HEK293 (cell line): ENCODE results near the gene CRABP2.

ENCODE experiments used
- HOXA7 ChIP-seq: sonication (generic); formaldehyde crosslinking; IDR thresholded peaks from 2 replicates; pipeline ENCODE4 v1.8.1; 2022; ENCODE audit warnings: missing genetic modification reagents, borderline replicate concordance
- PRDM1 ChIP-seq: fragments of 450-650 bp; formaldehyde crosslinking; IDR thresholded peaks from 2 replicates; pipeline ENCODE4; 2016; ENCODE audit warnings: missing biosample characterization, missing genetic modification characterization
- SETDB1 ChIP-seq: IDR thresholded peaks from one replicate; pipeline ENCODE4 v1.6.1; 2017; ENCODE audit warnings: mild to moderate bottlenecking, low read length, moderate library complexity, mixed read lengths; ENCODE audit not compliant: insufficient read length
- ZNF114 ChIP-seq: fragments of 450-650 bp; formaldehyde crosslinking; IDR thresholded peaks from 2 replicates; pipeline ENCODE4 v1.5.0; 2017; ENCODE audit warnings: missing biosample characterization, missing genetic modification characterization
- ZNF24 ChIP-seq: fragments of 450-650 bp; formaldehyde crosslinking; IDR thresholded peaks from 2 replicates; pipeline ENCODE4 v1.5.1; 2016; ENCODE audit warnings: missing biosample characterization, missing genetic modification characterization
- ZNF510 ChIP-seq: fragments of 450-650 bp; formaldehyde crosslinking; IDR thresholded peaks from 2 replicates; pipeline ENCODE4 v1.5.1; 2018; ENCODE audit warnings: mild to moderate bottlenecking, missing genetic modification characterization, missing biosample characterization; ENCODE audit not compliant: insufficient replicate concordance
- TF ChIP-seq, protein P1 (sequence below): fragments of 450-650 bp; formaldehyde crosslinking; IDR thresholded peaks from 2 replicates; pipeline ENCODE4 v1.5.1; 2016; ENCODE audit warnings: missing biosample characterization, missing genetic modification characterization
- TF ChIP-seq, protein P2 (sequence below): fragments of 450-650 bp; IDR thresholded peaks from 2 replicates; pipeline ENCODE4 v1.5.1; 2018; ENCODE audit warnings: missing biosample characterization, missing genetic modification characterization
- TF ChIP-seq, protein P3 (sequence below): fragments of 450-650 bp; formaldehyde crosslinking; IDR thresholded peaks from 2 replicates; pipeline ENCODE4 v1.5.1; 2016; ENCODE audit warnings: missing biosample characterization, missing genetic modification characterization

DNA sequence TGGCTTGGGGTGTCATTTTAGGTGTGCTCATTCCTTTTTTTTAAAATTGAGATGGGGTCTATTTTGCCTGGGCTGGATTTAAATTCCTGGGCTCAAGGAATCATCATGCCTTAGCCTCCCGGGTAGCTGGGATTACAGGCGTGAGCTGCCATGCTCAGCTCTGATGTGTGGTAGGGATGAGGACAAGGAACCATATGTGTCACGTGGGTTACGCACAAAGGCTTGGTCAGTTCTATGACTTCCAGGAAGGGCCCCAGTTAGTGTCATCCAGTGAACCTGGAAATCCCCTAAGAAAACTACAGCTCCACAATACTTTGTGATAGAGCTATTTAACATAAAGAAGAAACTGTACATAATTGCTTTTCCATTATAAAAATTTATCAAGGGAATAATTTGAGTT lies 16.2 kb upstream of the CRABP2 start:
- TF ChIP-seq, protein P1, sequence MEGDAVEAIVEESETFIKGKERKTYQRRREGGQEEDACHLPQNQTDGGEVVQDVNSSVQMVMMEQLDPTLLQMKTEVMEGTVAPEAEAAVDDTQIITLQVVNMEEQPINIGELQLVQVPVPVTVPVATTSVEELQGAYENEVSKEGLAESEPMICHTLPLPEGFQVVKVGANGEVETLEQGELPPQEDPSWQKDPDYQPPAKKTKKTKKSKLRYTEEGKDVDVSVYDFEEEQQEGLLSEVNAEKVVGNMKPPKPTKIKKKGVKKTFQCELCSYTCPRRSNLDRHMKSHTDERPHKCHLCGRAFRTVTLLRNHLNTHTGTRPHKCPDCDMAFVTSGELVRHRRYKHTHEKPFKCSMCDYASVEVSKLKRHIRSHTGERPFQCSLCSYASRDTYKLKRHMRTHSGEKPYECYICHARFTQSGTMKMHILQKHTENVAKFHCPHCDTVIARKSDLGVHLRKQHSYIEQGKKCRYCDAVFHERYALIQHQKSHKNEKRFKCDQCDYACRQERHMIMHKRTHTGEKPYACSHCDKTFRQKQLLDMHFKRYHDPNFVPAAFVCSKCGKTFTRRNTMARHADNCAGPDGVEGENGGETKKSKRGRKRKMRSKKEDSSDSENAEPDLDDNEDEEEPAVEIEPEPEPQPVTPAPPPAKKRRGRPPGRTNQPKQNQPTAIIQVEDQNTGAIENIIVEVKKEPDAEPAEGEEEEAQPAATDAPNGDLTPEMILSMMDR (tag by site-specific recombination), result no peak
- TF ChIP-seq, protein P2, sequence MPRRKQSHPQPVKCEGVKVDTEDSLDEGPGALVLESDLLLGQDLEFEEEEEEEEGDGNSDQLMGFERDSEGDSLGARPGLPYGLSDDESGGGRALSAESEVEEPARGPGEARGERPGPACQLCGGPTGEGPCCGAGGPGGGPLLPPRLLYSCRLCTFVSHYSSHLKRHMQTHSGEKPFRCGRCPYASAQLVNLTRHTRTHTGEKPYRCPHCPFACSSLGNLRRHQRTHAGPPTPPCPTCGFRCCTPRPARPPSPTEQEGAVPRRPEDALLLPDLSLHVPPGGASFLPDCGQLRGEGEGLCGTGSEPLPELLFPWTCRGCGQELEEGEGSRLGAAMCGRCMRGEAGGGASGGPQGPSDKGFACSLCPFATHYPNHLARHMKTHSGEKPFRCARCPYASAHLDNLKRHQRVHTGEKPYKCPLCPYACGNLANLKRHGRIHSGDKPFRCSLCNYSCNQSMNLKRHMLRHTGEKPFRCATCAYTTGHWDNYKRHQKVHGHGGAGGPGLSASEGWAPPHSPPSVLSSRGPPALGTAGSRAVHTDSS (tag by site-specific recombination), result no peak
- TF ChIP-seq ZNF510 (tag by site-specific recombination) (no peak), PRDM1 (tag by site-specific recombination) (no peak), HOXA7 (no peak), ZNF114 (tag by site-specific recombination) (no peak), ZNF24 (no peak), SETDB1 (no peak)
- TF ChIP-seq, protein P3, sequence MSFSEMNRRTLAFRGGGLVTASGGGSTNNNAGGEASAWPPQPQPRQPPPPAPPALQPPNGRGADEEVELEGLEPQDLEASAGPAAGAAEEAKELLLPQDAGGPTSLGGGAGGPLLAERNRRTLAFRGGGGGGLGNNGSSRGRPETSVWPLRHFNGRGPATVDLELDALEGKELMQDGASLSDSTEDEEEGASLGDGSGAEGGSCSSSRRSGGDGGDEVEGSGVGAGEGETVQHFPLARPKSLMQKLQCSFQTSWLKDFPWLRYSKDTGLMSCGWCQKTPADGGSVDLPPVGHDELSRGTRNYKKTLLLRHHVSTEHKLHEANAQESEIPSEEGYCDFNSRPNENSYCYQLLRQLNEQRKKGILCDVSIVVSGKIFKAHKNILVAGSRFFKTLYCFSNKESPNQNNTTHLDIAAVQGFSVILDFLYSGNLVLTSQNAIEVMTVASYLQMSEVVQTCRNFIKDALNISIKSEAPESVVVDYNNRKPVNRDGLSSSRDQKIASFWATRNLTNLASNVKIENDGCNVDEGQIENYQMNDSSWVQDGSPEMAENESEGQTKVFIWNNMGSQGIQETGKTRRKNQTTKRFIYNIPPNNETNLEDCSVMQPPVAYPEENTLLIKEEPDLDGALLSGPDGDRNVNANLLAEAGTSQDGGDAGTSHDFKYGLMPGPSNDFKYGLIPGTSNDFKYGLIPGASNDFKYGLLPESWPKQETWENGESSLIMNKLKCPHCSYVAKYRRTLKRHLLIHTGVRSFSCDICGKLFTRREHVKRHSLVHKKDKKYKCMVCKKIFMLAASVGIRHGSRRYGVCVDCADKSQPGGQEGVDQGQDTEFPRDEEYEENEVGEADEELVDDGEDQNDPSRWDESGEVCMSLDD, result no peak
